ENCODE data around the gene TMEM272. TPM values are rescaled to one million over a fixed set of nuclear protein-coding genes. Genes with fewer than 3 reads are reported as not detected.
A peak's percentile ranks its signal among the peaks of the same experiment; 100 is the strongest.

TMEM272 gene
- polyA plus RNA-seq, 3 donors = 0.26 to 0.70 (median 0.65) TPM

DNA sequence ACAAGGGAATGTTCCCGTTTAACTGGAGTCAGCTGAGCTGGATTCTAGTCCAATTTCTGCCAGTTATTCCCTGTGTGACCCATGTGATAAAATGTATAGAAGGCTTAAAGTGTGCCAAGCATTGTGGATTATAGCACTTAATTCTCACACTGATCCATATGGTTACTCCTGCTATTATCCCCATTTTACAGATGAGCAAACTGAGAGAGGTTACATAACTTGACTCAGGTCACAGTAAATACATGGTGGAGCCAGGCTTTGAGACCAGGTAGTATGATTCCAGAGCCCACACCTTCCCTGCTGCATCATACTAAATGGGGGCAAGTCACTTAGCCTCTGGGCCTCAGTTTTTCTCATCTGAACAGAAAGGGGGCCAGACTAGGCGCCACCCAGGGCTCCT, 39.1 kb downstream of the TMEM272 start:
- no peak for DNase-seq

DNA sequence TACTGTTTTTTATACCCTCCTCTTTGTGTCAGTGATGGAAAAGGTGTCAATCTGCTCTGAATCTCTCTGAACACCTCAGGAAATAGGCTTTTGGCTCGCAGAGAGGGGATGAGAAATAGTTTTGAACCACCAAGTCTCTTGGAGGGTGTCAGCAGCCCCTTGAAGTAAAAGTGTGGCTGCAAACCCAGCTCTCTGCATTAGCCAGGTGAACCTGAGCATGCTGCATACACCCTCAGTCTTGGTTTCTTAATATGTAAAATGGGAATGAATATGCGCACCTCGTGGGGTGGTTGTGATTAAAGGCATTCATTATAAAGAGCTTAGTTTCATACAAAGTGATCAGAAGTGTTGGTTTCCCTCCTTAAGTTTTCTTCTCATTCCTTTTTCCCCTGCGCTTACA, 39.7 kb downstream of the TMEM272 start:
- no peak for DNase-seq

DNA sequence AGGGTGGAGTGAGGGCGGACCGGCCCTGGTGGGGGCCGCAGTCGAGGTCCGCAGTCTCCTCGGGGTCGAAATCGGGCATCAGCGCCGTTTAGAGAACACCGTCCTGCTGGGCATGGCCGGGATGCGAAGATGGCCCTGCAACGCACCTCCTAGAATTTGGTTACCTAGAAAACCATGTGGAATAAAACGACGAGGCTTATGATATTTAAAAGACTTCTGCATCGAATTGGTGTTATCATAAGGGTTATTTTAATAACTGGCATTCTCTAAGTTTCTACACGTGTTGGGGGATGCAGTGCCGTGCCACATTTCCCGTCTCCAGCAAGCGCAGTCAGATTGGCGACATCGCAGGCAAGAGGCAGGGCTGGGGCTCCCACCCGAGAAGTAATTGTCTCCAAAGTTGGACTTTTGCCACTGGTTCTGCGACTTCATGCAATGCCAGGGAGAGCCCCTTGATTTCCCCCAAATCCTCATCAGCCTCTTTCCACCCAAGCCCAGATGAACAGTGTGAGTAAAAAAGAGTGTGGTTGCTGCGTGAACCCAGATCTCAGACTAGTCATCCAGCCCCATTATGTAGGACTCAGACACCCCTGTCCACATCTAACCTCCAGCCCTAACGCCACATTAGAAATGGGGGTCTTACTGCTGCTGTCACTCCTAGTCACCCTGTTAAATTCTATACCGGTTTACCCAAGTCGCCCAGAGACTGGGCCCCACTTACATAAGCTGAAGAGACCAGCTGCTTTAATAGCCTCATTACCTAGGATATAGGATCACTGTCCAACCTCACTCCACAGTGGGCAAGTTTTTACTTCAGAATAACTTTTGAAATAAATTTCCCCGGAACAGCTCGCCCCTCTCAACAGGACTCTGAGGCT, 40.4 kb downstream of the TMEM272 start:
- no peak for DNase-seq

DNA sequence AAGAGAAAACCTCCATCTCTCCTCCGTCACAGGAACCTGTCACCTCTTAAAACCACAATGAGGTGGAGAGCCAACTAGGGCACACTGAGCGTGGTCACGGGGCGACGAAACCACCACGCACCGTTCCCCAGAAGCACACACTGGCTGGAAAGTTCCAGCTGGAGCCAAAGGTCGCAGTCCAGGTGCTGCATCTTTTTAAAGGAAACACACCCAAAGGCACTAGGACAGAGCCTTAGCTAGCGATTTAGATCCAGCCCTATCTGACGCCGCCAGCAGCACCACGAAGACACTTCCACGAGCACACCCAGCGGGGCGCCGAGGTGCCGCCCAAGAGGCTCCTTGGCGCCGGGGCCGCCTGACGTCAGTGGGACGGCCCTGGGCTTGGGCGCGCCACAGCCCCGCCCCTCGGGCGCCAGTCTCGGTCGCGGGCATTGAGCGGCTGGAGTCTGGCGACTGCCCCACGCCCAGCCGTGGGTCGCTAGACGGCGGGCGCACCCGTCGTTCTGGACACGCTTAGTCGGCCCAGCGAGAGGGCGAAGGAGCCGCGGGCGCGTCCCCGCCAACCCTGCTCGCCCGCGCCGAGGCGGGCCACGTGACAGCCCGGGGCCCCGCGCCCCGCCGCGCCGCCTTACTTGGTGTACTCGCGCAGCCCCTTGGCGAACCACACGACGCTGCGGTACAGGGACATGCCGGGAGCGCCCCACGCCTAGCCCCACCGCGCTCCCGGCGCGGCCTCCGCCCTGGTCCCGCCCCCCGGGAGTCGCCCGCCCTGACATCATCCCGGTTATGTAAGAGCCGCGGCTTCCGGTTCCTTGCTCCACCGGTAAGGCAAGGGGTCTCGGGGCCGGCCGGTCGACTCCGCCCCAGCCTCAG, 41.3 kb downstream of the TMEM272 start, which contains the start of gene DHRS12:
DHRS12 (minus strand) TSS at position 742 of the 873 bp plus-strand sequence. CDS start 4,504 bp downstream, outside the sequence.
- DNase-seq = peak; percentile 85

DNA sequence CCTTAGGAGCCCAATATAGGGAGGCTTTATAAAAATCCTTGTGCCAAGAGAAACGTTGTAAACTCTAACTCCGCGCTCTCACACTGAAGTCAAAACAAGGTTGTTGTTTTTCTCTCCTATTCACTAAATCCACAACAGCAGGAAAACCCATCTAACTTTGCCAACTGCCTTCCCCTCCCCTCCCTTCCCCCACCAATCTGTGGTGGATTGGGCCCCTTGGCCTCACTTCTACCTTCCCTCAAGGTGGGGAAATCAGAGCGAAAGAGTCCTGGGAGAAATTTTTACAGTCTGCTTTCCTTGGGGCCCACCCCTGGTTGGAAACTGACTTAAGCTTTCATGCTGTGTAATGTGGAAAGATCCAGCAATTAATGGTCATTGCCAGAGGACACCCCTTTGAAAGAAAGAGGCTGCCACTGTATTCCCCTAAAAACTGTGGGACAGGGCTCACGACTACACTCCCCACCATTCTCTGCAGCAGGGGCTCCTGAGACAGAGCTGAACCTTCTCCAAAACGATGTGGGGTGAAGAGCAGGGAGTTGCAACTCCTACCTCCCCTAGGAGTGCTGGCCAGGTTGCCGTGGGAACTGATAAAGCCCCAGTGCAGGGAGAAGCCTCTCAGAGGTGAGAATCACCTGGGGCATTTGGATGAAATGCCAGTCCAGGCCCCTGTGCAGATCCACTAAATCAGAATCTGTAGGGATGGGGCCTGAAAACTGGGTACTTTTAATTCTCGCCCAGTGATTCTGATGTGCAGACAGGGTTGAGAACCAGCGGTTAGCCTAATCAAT, 42.2 kb downstream of the TMEM272 start:
- no peak for DNase-seq

DNA sequence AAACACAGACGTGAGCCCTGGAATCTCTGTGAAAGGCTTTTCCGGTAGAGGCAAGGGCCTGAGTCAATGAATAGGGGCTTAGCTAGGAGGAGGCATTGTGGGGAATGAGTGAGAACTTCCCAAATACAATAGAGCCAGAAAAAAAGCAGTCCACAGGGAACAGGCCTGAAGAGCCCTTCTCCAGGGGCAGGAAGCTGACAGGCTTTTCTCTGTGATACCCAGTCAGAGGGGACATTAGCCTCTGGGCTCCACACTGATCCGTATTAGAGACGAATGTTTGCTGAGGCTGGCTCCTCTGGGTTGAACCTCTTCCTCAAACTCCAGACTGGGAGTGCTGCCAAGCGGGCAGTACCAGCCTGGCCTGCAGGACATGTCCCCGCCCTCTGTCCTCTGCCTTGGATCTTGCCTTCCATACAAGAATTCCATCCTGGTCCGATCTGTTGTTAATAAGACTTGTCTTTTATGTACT, 43.3 kb downstream of the TMEM272 start:
- no peak for DNase-seq

DNA sequence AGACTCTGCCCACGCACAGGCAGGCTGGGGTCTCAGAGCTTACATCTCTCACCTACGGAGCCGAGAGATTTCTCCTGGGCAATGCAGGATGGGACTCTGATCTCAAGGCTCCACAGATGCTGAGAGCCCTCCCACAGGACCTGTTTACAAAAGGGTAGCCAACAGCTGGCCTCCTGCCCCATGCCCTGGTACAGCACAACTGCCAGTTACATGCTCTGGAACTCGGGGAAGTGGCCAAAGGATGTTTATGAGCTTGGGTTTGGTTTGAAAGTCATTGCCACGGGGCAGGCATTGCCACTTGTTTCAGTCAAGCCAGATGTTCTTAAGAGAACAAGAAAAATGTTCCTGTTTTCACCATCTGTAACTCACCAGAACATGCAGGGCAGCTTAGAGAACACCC, 44.5 kb downstream of the TMEM272 start:
- DNase-seq = no peak

DNA sequence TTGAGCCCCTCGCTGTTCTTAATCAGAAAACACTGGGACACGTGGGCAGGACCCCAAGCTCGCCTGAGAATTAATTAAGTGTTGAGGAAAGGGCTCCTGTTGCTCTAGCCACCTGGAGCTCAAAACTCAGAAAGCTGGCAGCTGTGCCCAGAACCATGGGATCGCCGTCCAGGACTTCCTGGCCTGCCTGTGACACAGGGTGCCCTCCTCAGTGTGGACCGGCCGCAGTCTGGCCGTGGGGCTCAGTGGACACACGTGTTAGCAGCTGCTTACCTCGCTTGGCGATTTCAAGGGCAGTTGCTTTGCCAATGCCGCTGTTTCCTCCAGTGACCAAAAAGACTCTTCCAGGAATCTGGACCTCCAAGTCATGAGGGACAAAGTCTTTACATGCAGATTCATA, 45.7 kb downstream of the TMEM272 start:
- DNase-seq = no peak

DNA sequence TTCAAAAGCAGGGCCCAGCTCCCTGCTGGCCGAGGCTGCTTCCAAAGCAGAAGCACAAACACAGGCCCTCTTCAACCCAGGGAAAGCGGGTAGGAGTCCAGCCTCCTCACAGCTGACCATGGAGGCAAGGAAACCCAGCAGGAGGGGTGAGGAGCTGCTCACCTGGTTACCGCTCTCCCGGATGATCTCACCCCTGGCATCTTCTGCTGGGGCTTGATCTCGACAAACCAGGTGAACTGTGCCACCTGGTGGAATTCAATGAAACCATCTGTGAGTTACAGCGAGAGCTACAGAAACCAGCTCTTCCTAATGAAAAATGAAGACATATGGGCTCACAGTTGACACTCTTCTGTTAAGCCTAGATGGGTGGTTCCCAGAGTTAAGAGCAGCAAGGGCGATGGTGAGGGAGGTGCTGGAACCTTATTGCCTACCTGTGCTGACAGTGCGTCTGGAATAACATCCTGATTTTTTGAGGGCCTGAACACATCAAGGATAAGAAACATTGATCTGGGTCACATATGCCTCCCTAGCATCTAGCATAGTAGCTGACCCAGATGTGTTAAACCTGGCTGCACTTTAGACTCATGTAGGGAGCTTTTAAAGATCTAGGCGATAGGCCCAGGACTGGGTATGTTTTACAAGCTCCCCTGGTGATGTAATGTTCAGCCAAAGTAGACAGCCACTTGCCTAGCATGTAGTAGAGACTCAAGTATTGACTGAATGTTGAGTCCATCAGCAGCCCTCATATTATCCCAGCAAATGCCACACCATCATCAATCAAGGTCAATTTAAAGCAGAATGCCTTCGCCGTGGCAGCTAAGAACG, 47.1 kb downstream of the TMEM272 start:
- peak; percentile 78 for DNase-seq

DNA sequence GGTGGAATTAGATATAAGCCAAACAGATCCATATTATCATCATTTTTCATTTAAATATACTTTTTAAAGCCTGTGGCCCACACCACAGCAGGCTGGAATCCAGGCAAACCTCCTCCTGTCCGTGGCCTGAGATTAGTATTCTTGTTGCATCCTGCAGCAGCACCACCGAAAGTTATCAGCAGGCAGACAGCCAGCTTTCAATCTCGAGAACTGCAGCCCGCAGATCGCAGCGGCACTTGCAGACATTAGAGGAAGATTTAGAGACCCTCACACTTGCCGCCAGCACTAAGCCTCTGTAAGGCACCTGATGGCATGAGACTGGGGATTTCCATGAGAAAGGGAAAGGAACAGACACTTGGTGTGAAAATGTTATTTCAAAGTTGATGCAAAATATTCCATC, 48.4 kb downstream of the TMEM272 start:
- DNase-seq = no peak

DNA sequence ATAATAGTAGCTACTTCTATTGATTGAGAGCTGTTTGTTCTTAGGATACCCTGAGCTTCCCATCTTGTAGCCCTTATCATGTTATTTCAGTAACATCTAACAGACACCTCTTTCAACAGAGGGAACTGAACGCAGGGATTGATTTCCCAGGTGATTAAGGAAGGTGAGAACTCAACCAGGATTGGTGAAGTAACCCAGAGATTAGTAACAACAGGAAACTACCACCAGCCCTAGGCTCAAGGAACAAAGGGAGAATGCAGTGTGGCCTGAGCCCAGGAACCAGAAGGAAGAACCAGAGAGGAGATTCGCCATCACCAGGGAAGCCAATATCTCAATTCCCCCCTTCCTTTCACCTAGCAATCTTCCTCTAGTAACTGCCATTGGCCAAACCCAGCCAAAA, 49.6 kb downstream of the TMEM272 start:
- no peak for DNase-seq

DNA sequence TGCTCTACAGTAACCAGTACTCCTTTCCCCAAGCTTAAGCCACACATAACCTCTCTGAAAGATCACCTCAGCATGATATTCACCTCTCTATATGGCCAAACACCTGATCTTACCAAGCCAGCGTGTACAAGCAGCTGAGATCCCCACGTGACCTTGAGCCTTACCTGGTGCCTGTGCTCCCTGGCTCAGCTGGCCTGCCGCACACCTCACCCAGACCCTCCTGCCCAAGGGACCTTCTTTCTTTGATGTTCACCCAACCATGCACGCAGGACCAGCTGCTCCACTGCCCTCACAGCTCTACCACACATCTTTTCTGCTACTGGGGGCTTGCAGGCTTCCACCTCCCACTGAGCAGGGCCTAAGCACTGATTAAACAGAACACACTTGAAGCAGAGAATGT, 50.0 kb downstream of the TMEM272 start:
- no peak for DNase-seq

DNA sequence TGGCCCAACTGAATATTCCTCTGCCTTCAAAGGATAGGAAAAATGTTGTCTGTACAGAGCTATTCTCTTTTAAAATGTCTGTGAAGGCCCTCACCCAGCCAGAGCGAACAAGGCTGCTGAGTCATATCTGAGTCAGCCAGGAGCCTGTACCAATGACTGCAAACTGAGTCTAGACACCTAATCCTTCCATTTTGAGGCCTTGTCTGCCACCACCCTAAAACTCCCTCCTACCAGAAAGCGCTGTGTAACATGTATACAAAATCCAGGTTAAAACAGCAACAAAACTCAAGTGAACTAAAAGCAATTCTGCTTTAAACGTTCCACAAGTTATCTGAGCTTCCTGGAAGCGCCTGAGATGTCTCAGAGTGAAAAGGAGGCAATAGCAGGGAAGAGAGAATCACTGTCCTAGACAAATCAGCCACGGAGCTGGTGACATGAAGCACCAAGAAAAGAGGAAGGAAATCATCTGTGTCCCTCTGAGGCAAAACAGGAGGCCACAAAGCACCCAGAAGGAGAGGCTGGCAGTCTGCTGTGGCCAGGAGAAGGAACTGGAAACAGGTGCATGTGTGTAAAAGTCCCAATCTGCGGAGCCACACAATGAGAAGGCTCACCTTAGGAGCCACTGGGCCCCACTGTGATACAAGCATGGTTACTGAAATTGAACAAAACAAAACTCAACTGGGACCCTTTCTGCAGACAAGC, 51.3 kb downstream of the TMEM272 start:
- DNase-seq = no peak

DNA sequence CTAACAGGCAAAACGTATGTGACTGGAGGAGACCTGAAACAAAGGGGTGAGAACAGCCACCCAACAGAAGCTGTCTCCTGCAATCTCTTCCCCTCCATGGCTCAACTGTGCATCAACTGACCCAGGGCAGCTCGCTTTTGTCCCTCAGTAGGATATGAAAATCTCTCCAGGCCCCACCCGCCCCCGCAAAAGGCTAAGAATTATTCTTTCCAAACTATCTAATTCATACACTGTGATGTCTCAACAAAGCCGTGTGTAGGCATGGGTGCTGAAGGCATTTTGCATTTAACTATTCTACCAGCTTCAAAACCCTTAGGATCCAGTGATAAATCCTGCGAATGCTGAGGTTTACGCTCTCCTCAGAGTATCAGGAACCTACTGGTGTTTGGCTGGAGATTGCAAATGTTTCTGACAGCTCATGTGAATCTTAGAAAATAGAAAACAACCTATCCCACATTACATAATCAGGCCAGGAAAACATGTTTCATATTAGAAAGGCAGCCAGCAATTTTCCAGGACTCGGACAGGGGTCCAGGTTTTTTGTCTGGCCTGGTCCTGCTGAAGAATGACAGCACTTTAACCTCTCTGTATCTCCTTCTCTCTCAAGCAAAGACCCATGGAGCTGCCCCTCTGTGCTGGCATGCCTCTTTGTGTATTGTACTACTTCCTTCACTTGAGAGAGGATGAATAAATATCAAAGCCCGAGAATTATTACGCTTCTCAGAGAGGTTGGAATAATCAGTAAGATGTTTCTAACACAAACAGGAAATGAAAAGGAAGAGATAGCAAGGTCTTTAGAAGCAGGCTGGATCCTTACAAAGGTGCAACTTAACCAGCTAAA, 58.3 kb downstream of the TMEM272 start:
- no peak for DNase-seq

DNA sequence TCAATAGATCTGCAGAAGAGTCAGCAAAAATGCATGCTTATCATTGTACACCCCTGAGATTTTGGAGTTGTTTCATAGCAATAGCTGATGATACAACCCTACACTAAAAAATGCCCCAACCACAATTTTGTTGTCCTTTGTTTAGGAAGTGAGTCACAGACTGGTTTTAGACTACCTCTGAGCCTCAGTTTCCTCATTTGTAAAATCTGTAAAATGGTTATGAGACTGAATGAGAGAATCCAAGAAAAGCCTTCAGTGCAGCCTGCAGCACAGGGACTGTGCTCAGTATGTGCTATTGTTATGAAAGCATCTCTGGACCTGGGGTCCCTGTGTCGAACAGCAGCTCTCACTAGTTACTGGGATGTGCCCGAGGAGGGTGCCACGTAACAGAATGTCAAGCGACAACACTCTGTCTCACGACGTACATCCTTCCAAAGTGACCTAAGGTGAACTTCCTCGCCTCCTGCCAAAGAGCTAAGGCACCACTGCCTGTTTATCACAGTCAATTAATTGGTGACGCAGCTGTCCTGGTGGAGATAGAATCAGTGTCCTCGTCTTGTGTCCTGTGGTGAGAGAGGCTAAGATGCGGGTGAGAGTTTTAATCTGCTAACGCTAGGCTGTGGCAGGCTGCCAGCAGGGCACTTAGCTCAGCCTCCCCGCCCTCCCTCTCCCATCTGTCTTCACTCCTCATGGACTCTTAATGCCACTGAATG, 59.1 kb downstream of the TMEM272 start:
- no peak for DNase-seq

DNA sequence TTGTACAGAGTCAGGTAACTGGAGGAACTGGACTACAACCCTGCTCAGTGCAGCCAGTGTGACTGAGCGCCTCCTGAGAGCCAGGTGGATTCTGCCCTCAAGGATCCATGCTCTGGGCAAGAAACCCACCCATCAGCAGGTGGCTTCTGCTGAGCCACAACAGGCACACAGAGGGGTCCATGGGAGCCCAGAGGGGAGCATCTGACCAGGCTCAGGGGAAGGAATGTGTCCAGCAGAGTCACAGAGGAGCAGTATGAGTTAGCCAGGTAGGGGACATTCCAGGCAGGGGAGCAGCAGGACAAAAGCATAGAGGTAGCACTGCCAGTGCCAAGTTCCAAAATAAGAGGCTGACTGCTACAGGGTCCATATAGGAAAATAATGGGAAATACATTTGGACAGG, 60.9 kb downstream of the TMEM272 start:
- DNase-seq = no peak

DNA sequence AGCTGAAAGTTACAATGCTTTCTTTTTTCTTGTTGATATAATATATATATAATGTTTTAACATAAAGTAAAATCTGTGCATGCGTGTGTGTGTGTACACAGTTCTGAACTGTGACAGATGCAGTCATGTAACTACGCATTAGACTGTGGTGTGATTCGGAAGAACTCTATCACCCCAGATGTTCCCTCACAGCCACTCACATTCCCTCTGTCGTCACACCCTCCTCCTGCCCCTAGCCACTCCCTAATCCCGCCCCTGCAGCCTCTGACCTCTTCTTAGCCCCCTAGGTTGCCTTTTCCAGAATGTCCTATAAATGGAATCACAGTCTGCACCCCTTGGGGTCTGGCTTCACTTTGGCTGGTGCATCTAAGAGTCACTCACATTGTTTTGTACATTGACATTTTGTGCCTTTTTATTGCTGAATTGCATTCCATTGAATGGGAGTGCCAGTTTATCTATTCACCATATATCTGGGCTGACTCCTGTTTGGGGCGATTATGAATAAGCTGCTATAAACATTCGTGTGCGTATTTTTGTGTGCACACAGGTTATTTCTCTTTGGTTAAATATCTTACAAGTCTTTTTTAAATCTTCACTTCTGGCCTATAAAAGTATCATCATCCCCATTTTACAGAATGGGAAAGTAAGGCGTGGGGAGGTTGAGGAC, 61.4 kb downstream of the TMEM272 start:
- DNase-seq = no peak

Measured in renal pelvis (tissue), 4 donors.